GM10248 (cell line): ENCODE measurements around the gene P2RX5.

Experiments
- CTCF ChIA-PET: fragments of 300-600 bp; sonication (Branson Sonifier 250); formaldehyde crosslinking; extraction: SDS; loops from one replicate; lab custom pipeline; 2021; ENCODE audit warnings: antibody characterized with exemption; lab: Yijun Ruan, JAX
- POLR2A ChIA-PET: fragments of 350-650 bp; sonication (Branson Sonifier 250); formaldehyde crosslinking; extraction: SDS; loops from one replicate; lab custom pipeline; 2020; ENCODE audit warnings: antibody characterized with exemption; lab: Yijun Ruan, JAX
- DNase-seq: peaks from one replicate; pipeline ENCODE4 v3.0.0; 2012; ENCODE audit errors: extremely low spot score
- TF ChIP-seq, protein P1 (sequence below): IDR thresholded peaks from 2 replicates; pipeline ENCODE4 v1.5.1; 2012; ENCODE audit warnings: mild to moderate bottlenecking, low read depth; ENCODE audit errors: extremely low read depth, missing control alignments, control extremely low read depth

Gene P2RX5

DNA sequence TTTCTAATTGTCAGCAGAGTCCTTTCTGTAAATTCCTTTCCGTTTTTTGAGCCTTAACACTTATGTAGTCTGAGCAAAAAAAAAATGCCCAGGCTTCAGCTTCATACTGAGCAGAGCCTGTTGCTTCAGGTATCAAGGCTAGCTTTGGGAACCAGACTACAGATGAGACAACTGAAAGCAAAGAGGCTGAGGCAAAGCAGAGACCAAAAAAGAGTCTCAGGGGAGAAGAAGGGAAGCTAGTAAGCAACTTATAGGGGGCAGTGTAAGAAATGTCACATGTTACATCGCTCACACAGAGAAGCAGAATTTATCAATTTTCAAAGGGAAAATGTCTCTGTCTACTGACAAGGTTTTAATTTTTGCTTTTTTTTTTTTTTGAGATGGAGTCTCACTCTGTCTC lies 31.1 kb upstream of the P2RX5 start:
- no peak for DNase-seq
- POLR2A ChIA-PET = interaction anchor here (0.6 to 0.9 kb wide), 2 partner anchors 12 to 119 kb away, joined by 3 to 4 read pairs; partner anchors contain the start of gene NCBP3
- CTCF ChIA-PET = interaction anchor here (1.1 to 6.2 kb wide), 8 partner anchors 8 to 1311 kb away, joined by 3 to 69 read pairs (median 8); partner anchors contain the start of gene NCBP3

DNA sequence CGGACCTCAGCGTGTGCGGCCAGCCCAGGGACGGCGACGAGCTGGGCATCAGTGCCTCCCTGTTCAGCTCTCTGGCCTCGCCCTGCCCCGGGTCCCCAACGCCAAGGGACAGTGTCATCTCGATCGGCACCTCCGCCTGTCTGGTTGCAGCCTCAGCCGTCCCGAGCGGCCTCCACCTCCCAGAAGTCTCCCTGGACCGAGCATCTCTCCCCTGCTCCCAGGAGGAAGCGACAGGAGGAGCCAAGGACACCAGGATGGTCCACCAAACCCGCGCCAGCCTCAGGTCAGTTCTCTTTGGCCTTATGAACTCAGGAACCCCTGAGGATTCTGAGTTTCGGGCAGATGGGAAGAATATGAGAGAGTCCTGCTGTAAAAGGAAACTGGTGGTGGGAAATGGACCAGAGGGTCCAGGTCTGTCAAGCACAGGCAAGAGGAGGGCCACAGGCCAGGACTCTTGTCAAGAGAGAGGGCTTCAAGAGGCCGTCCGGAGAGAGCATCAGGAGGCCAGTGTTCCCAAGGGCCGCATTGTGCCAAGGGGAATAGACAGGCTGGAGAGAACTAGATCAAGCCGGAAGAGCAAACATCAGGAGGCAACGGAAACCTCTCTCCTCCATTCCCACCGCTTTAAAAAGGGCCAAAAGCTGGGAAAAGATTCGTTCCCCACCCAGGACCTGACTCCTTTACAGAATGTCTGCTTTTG lies 28.6 kb upstream of the P2RX5 start:
- TF ChIP-seq, protein P1, sequence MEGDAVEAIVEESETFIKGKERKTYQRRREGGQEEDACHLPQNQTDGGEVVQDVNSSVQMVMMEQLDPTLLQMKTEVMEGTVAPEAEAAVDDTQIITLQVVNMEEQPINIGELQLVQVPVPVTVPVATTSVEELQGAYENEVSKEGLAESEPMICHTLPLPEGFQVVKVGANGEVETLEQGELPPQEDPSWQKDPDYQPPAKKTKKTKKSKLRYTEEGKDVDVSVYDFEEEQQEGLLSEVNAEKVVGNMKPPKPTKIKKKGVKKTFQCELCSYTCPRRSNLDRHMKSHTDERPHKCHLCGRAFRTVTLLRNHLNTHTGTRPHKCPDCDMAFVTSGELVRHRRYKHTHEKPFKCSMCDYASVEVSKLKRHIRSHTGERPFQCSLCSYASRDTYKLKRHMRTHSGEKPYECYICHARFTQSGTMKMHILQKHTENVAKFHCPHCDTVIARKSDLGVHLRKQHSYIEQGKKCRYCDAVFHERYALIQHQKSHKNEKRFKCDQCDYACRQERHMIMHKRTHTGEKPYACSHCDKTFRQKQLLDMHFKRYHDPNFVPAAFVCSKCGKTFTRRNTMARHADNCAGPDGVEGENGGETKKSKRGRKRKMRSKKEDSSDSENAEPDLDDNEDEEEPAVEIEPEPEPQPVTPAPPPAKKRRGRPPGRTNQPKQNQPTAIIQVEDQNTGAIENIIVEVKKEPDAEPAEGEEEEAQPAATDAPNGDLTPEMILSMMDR = no peak
- ChIA-PET CTCF (interaction anchor here (1.2 to 4.0 kb wide), 7 partner anchors 8 to 103 kb away, joined by 3 to 29 read pairs (median 14); no protein-coding TSS in a partner anchor), POLR2A (no interaction called here)
- no peak for DNase-seq

More for the DNA sequence above, 31.1 kb upstream of the P2RX5 start:
- TF ChIP-seq, protein P1 = no peak

DNA sequence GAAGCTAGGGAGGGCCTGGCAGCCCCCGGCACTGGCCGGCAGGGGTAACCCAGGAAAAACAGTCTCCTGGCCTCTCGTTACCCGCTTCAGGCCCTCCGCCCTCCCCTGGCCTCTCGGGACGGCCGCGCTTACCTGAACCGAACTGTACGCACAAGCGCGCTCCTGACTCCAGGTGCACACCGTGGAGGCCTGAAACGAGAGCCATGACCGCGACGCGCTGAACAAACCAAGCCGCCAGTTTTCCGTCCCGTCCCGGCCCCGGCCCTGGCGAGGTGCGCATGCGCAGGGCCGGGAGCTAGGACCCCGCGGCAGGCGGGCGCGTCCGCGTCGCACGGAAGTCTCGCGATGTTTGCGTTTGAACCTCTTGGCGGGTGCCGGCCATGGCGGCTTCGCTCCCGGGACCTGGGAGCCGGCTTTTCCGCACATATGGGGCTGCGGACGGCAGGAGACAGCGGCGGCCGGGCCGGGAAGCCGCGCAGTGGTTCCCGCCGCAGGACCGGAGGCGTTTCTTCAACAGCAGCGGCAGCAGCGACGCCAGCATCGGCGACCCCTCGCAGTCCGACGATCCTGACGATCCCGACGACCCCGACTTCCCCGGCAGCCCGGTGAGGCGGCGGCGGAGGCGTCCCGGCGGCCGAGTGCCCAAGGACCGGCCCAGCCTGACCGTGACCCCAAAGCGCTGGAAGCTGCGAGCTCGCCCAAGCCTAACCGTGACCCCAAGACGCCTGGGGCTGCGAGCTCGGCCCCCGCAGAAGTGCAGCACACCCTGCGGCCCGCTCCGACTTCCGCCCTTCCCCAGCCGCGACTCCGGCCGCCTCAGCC lies 27.8 kb upstream of the P2RX5 start, which contains the start of gene HASPIN:
TSS of gene HASPIN (plus strand) at position 348 of the 822 bp plus-strand sequence. CDS start at position 381, 33 bp downstream.
- ChIA-PET CTCF (interaction anchor here (0.9 to 4.0 kb wide), 10 partner anchors 9 to 279 kb away, joined by 3 to 29 read pairs (median 8); partner anchors contain the start of genes CTNS and SHPK), POLR2A (interaction anchor here (0.6 kb wide), 1 partner anchor 88 kb away, joined by 4 read pairs; the partner anchor contains the start of genes CTNS and SHPK)
- peak; percentile 99 for DNase-seq
- TF ChIP-seq, protein P1 = no peak

DNA sequence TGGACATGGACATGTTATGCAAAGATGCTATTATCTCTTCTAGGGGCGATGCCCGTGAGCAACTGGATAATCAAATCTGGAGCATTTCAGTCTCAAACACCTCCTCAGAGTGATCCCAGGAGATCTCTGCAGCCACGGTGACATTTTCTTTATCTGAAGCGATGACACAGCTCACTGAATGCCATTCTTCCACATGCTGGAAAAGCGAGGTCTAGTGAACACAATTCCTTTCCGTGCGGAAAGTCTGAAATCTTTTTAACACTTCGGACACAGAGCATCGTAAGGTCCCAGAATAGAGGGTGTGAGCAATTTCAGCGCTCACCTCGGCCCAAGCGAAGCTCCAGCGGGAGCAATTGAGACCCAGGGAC lies 27.2 kb upstream of the P2RX5 start:
- ChIA-PET CTCF (interaction anchor here (0.9 to 4.0 kb wide), 10 partner anchors 9 to 279 kb away, joined by 3 to 29 read pairs (median 8); partner anchors contain the start of genes CTNS and SHPK), POLR2A (interaction anchor here (0.5 kb wide), 1 partner anchor 488 kb away, joined by 6 read pairs; no protein-coding TSS in a partner anchor)

DNA sequence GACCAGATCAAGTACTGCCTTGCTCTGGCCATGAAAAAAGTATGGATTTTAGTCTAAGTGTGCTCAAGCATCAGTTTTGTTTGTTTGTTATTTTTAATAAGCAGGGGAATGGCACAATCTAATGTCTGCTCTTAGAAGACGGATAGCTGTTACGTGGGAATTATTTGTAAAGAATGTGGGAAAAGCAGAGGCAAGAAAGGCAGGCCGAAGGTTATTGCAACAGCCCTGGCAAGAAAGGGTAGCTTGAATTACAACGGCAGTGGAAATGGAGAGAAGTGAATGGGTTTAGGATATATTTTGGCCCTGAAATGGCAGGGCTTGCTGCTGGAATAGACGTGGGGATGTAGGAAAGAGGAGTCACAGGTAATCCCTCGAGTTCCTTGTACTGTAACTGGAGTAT lies 26.8 kb upstream of the P2RX5 start:
- no peak for DNase-seq
- TF ChIP-seq, protein P1 = no peak
- CTCF ChIA-PET = interaction anchor here (0.8 to 4.0 kb wide), 13 partner anchors 10 to 280 kb away, joined by 3 to 29 read pairs (median 5); partner anchors contain the start of genes CTNS, NCBP3 and SHPK
- POLR2A ChIA-PET = interaction anchor here (0.5 kb wide), 1 partner anchor 488 kb away, joined by 6 read pairs; no protein-coding TSS in a partner anchor

More for the DNA sequence above, 27.2 kb upstream of the P2RX5 start:
- TF ChIP-seq, protein P1 = no peak
- no peak for DNase-seq

DNA sequence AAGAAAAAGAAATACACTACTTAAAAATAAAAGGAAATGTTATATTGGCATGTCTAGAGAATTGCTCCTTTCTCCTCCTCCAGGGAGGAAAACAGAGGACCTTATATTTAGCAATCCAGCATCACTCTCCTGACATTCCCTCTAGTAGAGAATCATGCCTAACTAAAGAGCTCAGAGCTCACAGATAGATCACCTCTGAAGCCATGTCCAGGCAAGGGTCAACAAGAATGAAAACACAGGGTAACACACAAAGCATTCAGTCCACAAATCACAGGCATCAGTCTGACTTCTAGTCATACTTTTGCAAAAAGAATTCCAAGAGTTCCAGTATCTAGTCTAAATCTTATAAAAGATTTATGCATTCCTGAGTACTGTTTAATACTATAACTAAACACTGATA lies 23.3 kb upstream of the P2RX5 start:
- DNase-seq = no peak
- CTCF ChIA-PET = interaction anchor here (1.0 to 1.5 kb wide), 2 partner anchors 13 to 18 kb away, joined by 3 read pairs; no protein-coding TSS in a partner anchor

More for the DNA sequence above, 23.3 kb upstream of the P2RX5 start:
- TF ChIP-seq, protein P1 = no peak
- POLR2A ChIA-PET = interaction anchor here (0.6 kb wide), 1 partner anchor 20 kb away, joined by 4 read pairs; no protein-coding TSS in a partner anchor
